IMR-90 (cell line): Measurements from ENCODE around the gene MBD3L5. TPM values are rescaled to one million over a fixed set of nuclear protein-coding genes. Genes with fewer than 3 reads are reported as not detected.

Experiments used
- ATAC-seq: fragments of 200-7000 bp; cut with Tn5 transposase; 2 replicates; pipeline ENCODE4 v1.9.1; 2020; ENCODE audit warnings: low read depth, mild to moderate bottlenecking, moderate library complexity
- BruUV-seq: library from RNA; stranded (reverse); fragments of 400-500 nt; replicated peaks from 2 replicates; lab custom pipeline; 2021; lab: Mats Ljungman, UMichigan
- CTCF ChIA-PET: fragments of 300-600 bp; formaldehyde crosslinking; extraction: SDS; loops from one replicate; lab custom pipeline; 2021; ENCODE audit warnings: antibody characterized with exemption; lab: Yijun Ruan, JAX
- POLR2A ChIA-PET: fragments of 300-600 bp; sonication (Branson Sonifier 250); formaldehyde crosslinking; loops from one replicate; lab custom pipeline; 2022; ENCODE audit warnings: antibody characterized with exemption; ENCODE audit not compliant: unreplicated experiment; lab: Charles Lee
- DNase-seq: peaks from one replicate; pipeline ENCODE4 v3.0.0; 2013
- H2AFZ ChIP-seq: replicated peaks from 2 replicates; pipeline ENCODE3; 2013; ENCODE audit warnings: low read length, mild to moderate bottlenecking; ENCODE audit not compliant: poor library complexity
- H2AK5ac ChIP-seq: 2 replicates; pipeline ENCODE4 v1.6.1; 2013; ENCODE audit warnings: low read depth, low read length, inconsistent platforms
- H2AK9ac ChIP-seq: replicated peaks from 2 replicates; pipeline ENCODE3; 2013; ENCODE audit warnings: mild to moderate bottlenecking, low read depth, low read length, moderate library complexity; ENCODE audit not compliant: poor library complexity
- H2BK120ac ChIP-seq: 2 replicates; pipeline ENCODE4 v1.6.1; 2013; ENCODE audit warnings: low read depth, low read length, inconsistent platforms
- H2BK15ac ChIP-seq: 3 replicates; pipeline ENCODE4 v1.6.1; 2013; ENCODE audit warnings: low read depth, low read length, inconsistent platforms
- H2BK20ac ChIP-seq: 2 replicates; pipeline ENCODE4 v1.6.1; 2013; ENCODE audit warnings: low read depth, mild to moderate bottlenecking, inconsistent platforms, low read length, moderate library complexity
- H2BK5ac ChIP-seq: 2 replicates; pipeline ENCODE4 v1.6.1; 2013; ENCODE audit warnings: mild to moderate bottlenecking, low read depth, low read length, inconsistent platforms; ENCODE audit not compliant: poor library complexity, severe bottlenecking
- H3K14ac ChIP-seq: replicated peaks from 2 replicates; pipeline ENCODE4 v1.6.1; 2013; ENCODE audit warnings: low read depth, low read length, inconsistent platforms
- H3K18ac ChIP-seq: 2 replicates; pipeline ENCODE4 v1.6.1; 2013; ENCODE audit warnings: low read depth, low read length, control low read depth
- H3K23ac ChIP-seq: 2 replicates; pipeline ENCODE4 v1.6.1; 2013; ENCODE audit warnings: low read depth, low read length, inconsistent platforms
- H3K27ac ChIP-seq: 2 replicates; pipeline ENCODE4 v1.5.1; 2013; ENCODE audit warnings: mild to moderate bottlenecking, control low read depth, low read length; ENCODE audit not compliant: insufficient read depth
- H3K27me3 ChIP-seq: 2 replicates; pipeline ENCODE4 v1.6.1; 2013; ENCODE audit warnings: low read length; ENCODE audit not compliant: control insufficient read depth, insufficient read depth
- H3K36me3 ChIP-seq: 2 replicates; pipeline ENCODE4 v1.6.1; 2013; ENCODE audit warnings: low read length, mixed read lengths; ENCODE audit not compliant: control insufficient read depth, insufficient read depth
- H3K4ac ChIP-seq: 2 replicates; pipeline ENCODE4 v1.6.1; 2013; ENCODE audit warnings: low read depth, low read length, inconsistent platforms
- H3K4me1 ChIP-seq: 2 replicates; pipeline ENCODE4 v1.6.1; 2013; ENCODE audit warnings: low read length, mixed read lengths; ENCODE audit not compliant: control insufficient read depth, insufficient read depth
- H3K4me2 ChIP-seq: 2 replicates; pipeline ENCODE4 v1.6.1; 2013; ENCODE audit warnings: low read depth, mild to moderate bottlenecking, control low read depth, low read length, moderate library complexity
- H3K4me3 ChIP-seq: 2 replicates; pipeline ENCODE4 v1.5.1; 2013; ENCODE audit warnings: low read depth, mild to moderate bottlenecking, control low read depth, low read length, moderate library complexity; ENCODE audit not compliant: insufficient read depth
- H3K56ac ChIP-seq: 2 replicates; pipeline ENCODE4 v1.6.1; 2013; ENCODE audit warnings: low read length, inconsistent platforms; ENCODE audit not compliant: insufficient read depth; ENCODE audit errors: extremely low read depth
- H3K79me1 ChIP-seq, 2 experiments: 2 replicates each; pipeline ENCODE4 v1.6.1; 2013; ENCODE audit warnings: low read length in 2 of 2, inconsistent platforms in 1 of 2, low read depth in 1 of 2
- H3K9ac ChIP-seq: 2 replicates; pipeline ENCODE4 v1.6.1; 2013; ENCODE audit warnings: low read depth, low read length, control low read depth
- H3K9me1 ChIP-seq: 2 replicates; pipeline ENCODE4 v1.6.1; 2013; ENCODE audit warnings: low read length, inconsistent platforms; ENCODE audit not compliant: insufficient read depth
- H3K9me3 ChIP-seq: 2 replicates; pipeline ENCODE4 v1.6.1; 2013; ENCODE audit warnings: low read length; ENCODE audit not compliant: control insufficient read depth, insufficient read depth
- H4K20me1 ChIP-seq: 2 replicates; pipeline ENCODE4 v1.6.1; 2013; ENCODE audit warnings: low read length, inconsistent platforms; ENCODE audit not compliant: insufficient read depth
- H4K5ac ChIP-seq: 2 replicates; pipeline ENCODE4 v1.6.1; 2013; ENCODE audit warnings: mild to moderate bottlenecking, low read depth, low read length, control low read depth
- H4K8ac ChIP-seq, 2 experiments: 2 replicates each; pipeline ENCODE4 v1.6.1; 2013; ENCODE audit warnings: low read depth in 2 of 2, low read length in 2 of 2, control low read depth in 1 of 2, inconsistent platforms in 1 of 2
- H4K91ac ChIP-seq: 2 replicates; pipeline ENCODE4 v1.6.1; 2013; ENCODE audit warnings: low read depth, low read length, inconsistent platforms; ENCODE audit not compliant: insufficient read depth
- CEBPB ChIP-seq: IDR thresholded peaks from 2 replicates; pipeline ENCODE4 v1.6.1; 2012; ENCODE audit warnings: low read depth, low read length, improper control_type of control experiment
- CTCF ChIP-seq: conservative IDR thresholded peaks from 2 replicates; pipeline ENCODE4 v1.5.1; 2012; ENCODE audit warnings: mild to moderate bottlenecking, low read depth, low read length, improper control_type of control experiment
- FOS ChIP-seq: fragments of 150-350 bp; IDR thresholded peaks from 2 replicates; pipeline ENCODE4 v1.6.1; 2016; ENCODE audit warnings: low read depth, low read length
- MAFK ChIP-seq: IDR thresholded peaks from 2 replicates; pipeline ENCODE4 v1.6.1; 2012; ENCODE audit warnings: low read depth, low read length, improper control_type of control experiment
- MAZ ChIP-seq: IDR thresholded peaks from 2 replicates; pipeline ENCODE4 v1.6.1; 2012; ENCODE audit warnings: low read depth, mild to moderate bottlenecking, low read length, improper control_type of control experiment, moderate library complexity, borderline replicate concordance
- MXI1 ChIP-seq: IDR thresholded peaks from 2 replicates; pipeline ENCODE4 v1.6.1; 2012; ENCODE audit warnings: low read depth, mild to moderate bottlenecking, low read length, moderate library complexity, borderline replicate concordance
- NFE2L2 ChIP-seq: fragments of 150-350 bp; IDR thresholded peaks from 2 replicates; pipeline ENCODE4 v1.6.1; 2016; ENCODE audit warnings: low read depth, mild to moderate bottlenecking, low read length
- POLR2A ChIP-seq: IDR thresholded peaks from 2 replicates; pipeline ENCODE4 v1.6.1; 2012; ENCODE audit warnings: mild to moderate bottlenecking, low read depth, low read length
- RAD21 ChIP-seq: IDR thresholded peaks from 2 replicates; pipeline ENCODE4 v1.6.1; 2012; ENCODE audit warnings: low read length, improper control_type of control experiment
- RCOR1 ChIP-seq: IDR thresholded peaks from 2 replicates; pipeline ENCODE4 v1.6.1; 2012; ENCODE audit warnings: mild to moderate bottlenecking, low read length, improper control_type of control experiment; ENCODE audit not compliant: insufficient replicate concordance
- RFX5 ChIP-seq: IDR thresholded peaks from 2 replicates; pipeline ENCODE4 v1.8.0; 2012; ENCODE audit warnings: low read depth, mild to moderate bottlenecking, low read length, moderate library complexity
- SMC3 ChIP-seq: fragments of 150-350 bp; IDR thresholded peaks from 2 replicates; pipeline ENCODE4 v1.6.1; 2016; ENCODE audit warnings: low read depth, mild to moderate bottlenecking, antibody characterized with exemption, low read length, moderate library complexity
- WGBS, 2 experiments: methylation state at CpG; one replicate each; pipeline versions ENCODE4 v1.1.5 to v1.1.7; 2013; ENCODE audit warnings: missing lambda C conversion rate in 2 of 2; ENCODE audit not compliant: insufficient read length in 1 of 2; ENCODE audit errors: extremely low coverage in 2 of 2; 5-methylcytosine and 5-hydroxymethylcytosine counted together
- dilution Hi-C: fragments of 300-500 bp; cut with HindIII; formaldehyde crosslinking; loops from one replicate; pipeline ENCODE4 v1.14.3; 2018; ENCODE audit warnings: low sequenced_read_pairs; ENCODE audit not compliant: unreplicated experiment
- in situ Hi-C: fragments of 300-500 bp; cut with MboI; formaldehyde crosslinking; loops from 3 replicates; pipeline ENCODE4 v1.14.3; 2019; ENCODE audit warnings: low sequenced_read_pairs, inconsistent platforms, mixed read lengths
- intact Hi-C: fragments of 100-400 bp; cut with micrococcal nuclease; formaldehyde crosslinking; loops from 2 replicates; pipeline ENCODE4 v1.10.0; 2022
- polyA plus RNA-seq, 3 experiments: library from polyadenylated mRNA; depleted of rRNA; stranded (reverse); fragments of >200 nt; gene quantifications; 2 replicates each; pipeline ENCODE4 v1.2.3, GENCODE V29; 2012; ENCODE audit warnings: low replicate concordance in 1 of 3
- total RNA-seq: library from RNA; depleted of rRNA; stranded (reverse); fragments of >200 nt; gene quantifications from 2 replicates; pipeline ENCODE4 v1.2.3, GENCODE V29; 2012

Gene MBD3L5
- total and polyA plus RNA-seq, 2 of the 4 experiments (the other 2 are of a cell fraction) = not detected

GRCh38 chr19:7000816-7001215 is 29.6 kb upstream of the MBD3L5 start:
- BruUV-seq = no TSS peak
- POLR2A ChIA-PET = no interaction called here

More at GRCh38 chr19:7000816-7001215, 29.6 kb upstream of the MBD3L5 start:
- Histone ChIP-seq H2BK120ac (no peak overlapping the region), H4K91ac (no peak overlapping the region), H4K5ac (no peak overlapping the region), H3K18ac (no peak overlapping the region), H3K36me3 (no peaks in the 10 kb centered on the region), H2BK15ac (no peak overlapping the region), H2BK20ac (no peak overlapping the region), H3K27me3 (no peaks in the 10 kb centered on the region), H3K4me3 (no peak overlapping the region), H2AFZ (no peak overlapping the region), H2AK5ac (no peak overlapping the region), H2BK5ac (no peak overlapping the region), H2AK9ac (no peak overlapping the region), H3K56ac (no peak overlapping the region), H3K79me1 (no peaks in the 10 kb centered on the region), H3K4me1 (no peaks in the 10 kb centered on the region), H3K9me3 (peaks cover 13% of the 10 kb centered on the region), H3K4me2 (no peak overlapping the region), H3K4ac (no peak overlapping the region), H3K14ac (no peak overlapping the region), H3K23ac (no peak overlapping the region), H4K20me1 (no peaks in the 10 kb centered on the region), H3K27ac (no peak overlapping the region), H3K9ac (no peak overlapping the region), H4K8ac (no peak overlapping the region), H3K9me1 (no peaks in the 10 kb centered on the region)
- CTCF ChIA-PET = no interaction called here
- dilution Hi-C loops = no loop called here
- TF ChIP-seq SMC3 (no peak), NFE2L2 (no peak), CTCF (no peak), MAZ (no peak), RAD21 (no peak), RCOR1 (no peak), POLR2A (no peak), MXI1 (no peak), CEBPB (no peak), FOS (no peak), MAFK (no peak), RFX5 (no peak)
- in situ Hi-C loops = no loop called here
- intact Hi-C loops = no loop called here
- WGBS, 2 experiments = no CpG with 5 or more reads among the region's 1 CpG
- DNase-seq (no peak), ATAC-seq (no peak)
